GM19035 (cell line): ENCODE results near the gene GOLGB1.
"Not testable (repeated sequence)": the region's sequence is repeated elsewhere in the genome, so short reads cannot be mapped to it uniquely, and the experiment has no call there.

ENCODE experiments used
- ATAC-seq: cut with Tn5 transposase; IDR thresholded peaks from one replicate; pipeline ENCODE4 v1.9.1; 2021; ENCODE audit not compliant: unreplicated experiment

Gene GOLGB1

DNA sequence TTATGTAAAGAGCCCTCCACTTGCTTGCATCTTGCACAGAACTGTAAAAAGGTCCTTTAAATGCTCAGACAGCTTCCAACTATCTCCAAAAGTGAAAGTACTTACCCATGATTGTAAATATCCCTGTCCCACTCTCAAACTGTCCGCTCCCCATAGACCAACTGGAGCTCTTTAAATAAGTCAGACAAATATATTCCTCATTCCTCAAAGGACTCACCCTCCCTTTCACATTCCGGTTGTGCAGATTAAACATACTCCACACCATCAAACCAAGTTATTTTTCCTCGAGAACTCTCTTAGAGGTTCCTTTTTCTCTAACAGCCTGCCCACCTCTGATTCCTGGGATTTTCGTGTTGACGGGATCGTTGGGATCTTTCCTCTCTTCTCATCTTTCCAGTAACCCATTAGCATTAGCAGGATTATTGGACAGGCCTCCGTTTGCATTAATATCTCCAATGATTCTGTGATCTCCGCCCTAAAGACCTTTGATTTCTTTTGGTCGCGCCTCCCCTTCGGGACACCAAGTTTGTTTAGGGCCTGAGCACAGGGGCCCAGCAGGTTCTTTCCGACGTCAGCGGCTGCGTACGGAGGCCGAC lies 763 bp downstream of the GOLGB1 start:
- peak; percentile 17 for ATAC-seq

DNA sequence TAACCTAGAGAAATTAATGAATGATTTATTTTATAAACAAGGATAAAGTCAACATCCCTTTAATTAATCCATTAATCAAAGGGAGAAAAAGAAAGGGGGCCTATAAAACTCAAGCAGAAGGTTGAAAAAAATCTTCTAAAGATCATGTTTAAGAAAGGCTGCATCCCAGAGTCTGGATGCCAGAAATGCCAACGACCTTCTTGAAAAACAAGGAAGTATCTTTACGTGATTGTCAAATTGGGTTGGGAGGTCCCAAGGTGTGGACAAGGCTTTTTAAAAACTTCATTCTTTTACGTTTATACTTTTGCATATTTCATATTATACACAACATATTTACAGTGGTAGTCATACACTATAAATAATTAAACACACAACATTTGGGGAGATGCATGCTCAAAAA lies 1.6 kb downstream of the GOLGB1 start:
- ATAC-seq, result no peak

DNA sequence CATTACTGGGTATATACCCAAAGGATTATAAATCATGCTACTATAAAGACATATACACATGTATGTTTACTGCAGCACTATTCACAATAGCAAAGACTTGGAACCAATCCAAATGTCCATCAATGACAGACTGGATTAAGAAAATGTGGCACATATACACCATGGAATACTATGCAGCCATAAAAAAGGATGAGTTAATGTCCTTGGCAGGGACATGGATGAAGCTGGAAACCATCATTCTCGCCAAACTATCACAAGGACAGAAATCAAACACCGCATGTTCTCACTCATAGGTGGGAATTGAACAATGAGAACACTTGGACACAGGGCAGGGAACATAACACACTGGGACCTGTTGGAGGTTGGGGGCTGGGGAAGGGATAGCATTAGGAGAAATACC lies 6.4 kb downstream of the GOLGB1 start:
- ATAC-seq, result not testable (repeated sequence)

DNA sequence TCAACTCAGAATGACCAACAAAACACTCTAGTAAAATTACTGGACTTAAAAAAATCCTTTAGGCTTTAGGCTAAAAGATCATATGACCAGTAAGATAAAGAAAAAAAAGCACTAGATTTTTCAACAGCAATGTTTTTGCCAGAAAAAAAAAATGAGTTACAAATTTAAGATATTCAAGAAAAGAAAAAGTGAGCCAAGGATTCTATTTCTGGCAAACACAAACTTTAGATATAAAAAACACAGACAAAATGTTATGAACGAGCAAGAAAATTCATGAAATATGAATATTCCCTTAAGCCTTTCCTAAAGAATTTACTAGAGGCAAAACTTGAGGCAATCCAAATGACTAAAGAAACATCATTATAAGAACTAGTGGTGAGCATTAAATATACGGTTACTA lies 8.6 kb downstream of the GOLGB1 start:
- ATAC-seq, result no peak

DNA sequence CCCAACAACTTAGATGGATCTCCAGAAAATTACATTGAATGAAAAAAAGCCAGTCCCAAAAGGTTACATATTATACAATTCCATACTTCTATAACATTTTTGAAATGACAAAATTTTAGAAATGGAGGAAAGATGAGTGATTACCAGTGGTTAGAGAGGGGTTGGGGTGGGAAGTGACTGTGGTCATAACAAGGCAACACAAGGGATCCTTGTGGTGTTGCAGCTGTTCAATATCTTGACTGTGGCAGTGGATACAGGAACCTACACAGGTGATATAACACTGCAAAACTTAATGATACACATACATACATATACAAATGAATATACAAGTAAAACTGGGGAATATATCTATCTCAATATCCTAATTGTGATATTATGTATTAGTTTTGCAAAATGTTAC lies 9.6 kb downstream of the GOLGB1 start:
- ATAC-seq, result no peak

DNA sequence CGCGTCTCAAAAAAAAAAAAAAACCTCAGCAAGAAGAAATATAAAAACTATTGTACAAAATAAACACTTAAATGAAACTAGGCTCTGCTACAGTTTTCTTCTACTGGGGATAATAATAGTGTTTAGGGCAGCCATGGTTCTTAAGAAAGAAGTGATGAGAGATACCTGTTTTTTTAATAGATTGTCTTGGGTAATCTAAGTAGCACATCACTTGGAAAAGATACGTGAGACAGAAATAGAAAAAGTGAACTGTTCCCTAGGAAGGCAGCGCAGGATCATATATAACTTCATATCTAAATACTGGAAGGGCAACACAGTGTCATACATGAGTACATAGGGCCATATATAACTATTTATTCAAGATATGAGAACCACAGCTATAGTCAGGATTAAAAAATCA lies 11.9 kb downstream of the GOLGB1 start:
- no peak for ATAC-seq

DNA sequence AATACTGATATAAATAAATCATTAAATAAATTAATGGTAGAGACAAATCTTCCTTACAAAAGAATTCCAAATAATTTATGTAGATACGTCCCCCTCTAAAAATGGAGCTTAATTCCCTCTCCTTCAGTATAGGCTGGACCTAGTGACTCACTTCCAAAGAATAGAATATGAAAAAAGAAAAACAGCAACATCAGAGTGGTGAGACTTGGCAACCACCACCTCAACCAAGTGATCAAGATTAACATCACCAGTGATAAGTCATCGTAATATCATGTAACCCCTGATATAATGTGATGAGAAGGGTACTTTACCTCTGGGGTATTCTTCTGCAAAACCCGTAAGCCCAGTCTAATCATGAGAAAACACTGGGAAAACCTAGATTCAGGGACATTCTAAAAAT lies 13.4 kb downstream of the GOLGB1 start:
- no peak for ATAC-seq

DNA sequence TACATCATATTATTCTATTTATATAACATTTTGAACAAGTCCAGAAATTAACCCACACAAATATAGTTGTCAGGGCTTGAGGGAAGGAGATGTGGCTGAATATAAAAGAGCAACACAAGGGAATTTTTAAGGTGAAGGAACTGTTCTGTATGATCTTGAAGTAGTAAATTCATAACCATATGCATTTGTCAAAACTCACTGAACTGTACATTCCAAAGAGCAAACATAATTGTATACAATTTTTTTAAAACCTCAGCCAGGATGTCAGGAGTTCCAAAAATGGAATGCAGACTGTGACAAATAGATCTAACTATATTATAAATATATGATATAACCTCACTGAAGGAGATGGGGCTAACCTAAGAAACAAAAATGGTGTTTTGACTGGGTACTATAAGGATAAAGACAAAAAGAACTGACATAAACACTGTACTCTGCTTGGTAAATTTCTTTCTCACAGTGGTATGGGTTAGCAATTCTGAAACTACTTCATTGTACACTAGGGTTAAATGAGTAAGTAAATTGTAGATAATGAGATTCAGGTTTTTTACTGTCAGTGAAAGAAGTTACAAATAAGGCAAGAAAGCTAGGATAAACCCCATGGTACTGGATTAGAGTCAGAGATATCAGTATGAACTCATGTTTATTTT lies 14.4 kb downstream of the GOLGB1 start:
- ATAC-seq, result peak; percentile 86

DNA sequence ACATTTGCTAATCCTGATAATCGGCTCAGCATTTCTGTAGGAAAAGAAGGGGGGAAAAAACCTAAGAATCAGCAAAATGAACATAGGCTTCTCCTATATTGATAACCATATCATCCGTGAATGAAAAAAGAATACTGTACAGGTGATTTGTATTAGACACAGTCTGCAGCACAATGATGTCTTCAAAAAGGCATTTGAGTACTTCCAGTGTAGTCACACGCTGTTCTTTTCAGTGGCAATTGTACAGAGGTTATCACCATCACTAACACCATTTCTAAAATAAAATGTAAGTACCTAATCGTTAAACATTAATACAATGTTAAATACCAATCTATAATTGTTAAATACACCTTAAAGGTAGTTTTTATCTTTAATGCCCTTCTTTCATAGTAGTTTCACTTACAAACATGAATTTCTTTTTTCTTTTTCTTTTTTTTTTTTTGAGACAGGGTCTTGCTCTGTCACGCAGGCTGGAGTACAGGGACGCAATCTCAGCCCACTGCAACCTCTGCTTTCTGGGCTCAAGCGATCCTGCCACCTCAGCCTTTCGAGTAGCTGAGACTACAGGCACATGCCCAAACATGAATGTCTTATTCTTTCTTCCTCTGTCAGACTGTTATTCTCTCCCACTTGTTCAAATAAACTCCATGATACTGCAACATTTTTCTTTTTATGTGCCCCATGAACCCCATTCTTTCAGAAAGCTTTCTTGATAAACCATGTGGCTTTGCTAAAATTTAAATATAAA lies 18.4 kb downstream of the GOLGB1 start:
- no peak for ATAC-seq

DNA sequence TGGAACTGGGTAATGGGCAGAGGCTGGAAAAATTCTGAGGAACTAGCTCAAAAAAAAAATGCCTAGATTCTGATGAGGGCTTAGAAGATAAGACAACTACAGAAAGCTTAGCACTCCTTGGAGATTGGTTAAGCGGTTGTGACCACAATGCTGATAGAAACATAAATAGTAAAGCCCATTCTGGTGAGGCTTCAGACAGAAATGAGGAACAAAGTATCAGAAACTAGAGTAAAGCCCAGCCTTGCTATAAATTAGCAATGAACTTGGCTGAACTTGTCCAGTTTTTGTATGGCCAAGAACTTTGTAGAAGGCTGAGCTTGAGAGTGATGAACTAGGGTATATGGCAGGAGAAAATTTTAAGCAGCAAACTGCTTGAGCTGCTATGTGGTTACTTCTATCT lies 25.4 kb downstream of the GOLGB1 start:
- ATAC-seq, result no peak

DNA sequence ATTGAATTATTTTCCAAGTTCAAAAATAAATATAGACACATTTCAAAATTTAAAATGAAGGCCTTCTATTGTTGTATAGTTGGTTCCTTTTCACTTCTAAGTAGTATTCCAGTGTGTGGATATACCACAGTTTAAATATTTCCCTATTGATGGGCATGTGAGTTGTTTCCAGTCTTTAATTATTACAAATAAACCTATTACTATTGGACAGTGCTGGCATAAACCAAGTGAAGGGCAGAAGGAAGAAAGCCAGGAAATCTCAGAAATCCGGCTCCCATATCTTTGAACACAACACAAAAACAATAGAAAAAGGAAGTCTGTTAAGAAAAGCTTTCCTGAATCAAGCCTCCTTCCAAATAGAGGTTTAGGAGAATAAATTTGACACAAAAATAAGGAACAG lies 26.1 kb downstream of the GOLGB1 start:
- ATAC-seq, result no peak

DNA sequence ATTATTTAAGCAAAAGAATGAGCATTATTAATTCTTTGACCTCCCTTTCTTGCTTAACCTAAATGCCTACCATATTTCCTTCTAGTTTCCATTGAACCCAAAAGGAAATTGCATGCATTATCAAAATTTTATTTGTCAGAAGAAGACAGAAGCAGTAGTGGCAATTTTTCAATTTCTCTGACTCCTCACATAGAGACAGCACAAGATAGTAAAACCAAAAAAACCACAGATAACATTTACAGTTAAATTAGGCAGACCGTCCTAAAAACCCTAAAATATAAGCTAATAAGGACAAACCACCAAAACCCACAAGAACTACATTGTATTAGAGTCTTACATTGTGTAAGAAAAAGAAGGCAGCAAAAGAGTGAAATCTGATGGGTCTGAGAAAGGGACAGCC lies 27.1 kb downstream of the GOLGB1 start:
- ATAC-seq, result no peak

DNA sequence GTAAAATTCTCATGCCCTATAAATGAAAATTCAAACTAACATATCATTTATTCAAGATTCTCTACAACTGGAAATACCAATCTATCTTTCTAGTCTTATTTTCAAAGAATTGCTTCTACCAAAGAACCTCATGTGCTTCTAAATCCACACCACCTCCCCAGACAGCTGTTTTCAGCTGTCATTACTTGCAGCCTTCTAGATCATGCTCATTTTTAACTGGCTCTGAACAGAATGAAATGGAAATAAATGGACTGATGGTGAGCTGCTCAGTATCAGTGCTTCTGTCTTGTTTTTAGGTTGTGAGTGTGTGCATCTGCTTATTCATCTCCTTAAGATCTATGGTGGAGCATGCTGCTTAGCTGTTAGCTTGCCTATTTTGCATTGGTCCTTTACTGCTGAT lies 29.4 kb downstream of the GOLGB1 start:
- ATAC-seq, result no peak

DNA sequence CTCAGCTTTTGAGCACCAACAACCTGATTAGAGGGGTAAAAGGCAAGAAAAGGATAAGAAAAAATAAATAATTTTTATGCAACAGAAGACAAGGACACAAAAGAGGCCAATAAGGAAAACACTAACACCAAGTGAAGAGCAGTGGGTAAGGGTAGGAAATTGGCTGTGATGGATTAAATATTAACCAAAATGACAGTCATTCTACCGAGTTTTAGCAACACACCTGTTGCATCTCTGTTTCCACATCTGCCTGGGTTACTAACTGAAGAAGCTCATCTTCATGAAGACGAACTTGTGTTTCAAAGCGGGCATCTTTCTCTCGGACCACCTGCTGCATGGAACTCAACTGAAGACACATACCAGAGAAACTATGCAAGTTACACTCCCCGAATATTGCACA lies 30.1 kb downstream of the GOLGB1 start:
- ATAC-seq, result no peak

DNA sequence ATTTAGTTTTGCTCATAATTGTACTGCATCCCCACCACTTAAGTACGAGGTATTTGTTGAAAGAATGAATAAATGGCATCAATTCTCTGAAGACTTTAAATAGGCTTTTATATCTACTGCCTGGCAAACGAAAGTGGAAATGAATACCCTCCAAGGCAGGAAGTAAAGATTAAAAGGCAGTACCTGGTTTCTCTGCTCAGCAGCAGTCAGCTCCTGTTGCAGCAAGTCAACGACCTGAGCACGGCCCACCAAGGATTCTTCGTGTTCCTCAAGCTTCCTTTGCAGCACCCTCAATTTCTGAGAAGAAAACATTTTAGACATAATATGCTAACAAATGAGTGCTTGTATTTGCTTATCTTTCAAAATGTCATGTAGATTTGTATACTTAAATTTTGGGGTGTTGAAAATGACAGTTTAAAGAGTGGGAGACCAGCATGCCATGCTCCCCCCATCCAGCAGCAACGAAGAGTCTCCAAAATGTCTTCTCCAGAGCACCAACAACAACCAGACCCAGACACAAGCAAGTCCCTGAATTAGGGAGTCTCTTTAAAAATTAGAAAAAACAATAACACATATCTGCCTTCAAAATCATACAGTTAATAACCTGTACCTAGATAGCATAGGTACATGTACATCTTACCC lies 31.2 kb downstream of the GOLGB1 start:
- no peak for ATAC-seq

DNA sequence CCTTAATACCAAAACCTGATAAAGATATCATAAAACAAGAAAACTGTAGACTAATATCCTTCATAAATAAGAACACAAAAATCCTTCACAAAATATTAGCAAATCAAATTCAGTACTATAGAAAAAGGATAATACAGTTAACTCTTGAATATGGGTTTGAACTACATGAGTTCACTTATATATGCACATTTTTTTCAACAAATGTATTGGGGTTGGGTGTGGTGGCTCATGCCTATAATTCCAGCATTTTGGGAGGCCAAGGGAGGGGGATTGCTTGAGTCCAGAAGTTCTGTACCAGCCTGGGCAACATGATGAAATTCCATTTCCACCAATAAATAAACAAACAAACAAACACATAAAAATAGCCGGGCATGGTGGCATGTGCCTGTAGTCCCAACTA lies 39.2 kb downstream of the GOLGB1 start:
- ATAC-seq, result no peak

DNA sequence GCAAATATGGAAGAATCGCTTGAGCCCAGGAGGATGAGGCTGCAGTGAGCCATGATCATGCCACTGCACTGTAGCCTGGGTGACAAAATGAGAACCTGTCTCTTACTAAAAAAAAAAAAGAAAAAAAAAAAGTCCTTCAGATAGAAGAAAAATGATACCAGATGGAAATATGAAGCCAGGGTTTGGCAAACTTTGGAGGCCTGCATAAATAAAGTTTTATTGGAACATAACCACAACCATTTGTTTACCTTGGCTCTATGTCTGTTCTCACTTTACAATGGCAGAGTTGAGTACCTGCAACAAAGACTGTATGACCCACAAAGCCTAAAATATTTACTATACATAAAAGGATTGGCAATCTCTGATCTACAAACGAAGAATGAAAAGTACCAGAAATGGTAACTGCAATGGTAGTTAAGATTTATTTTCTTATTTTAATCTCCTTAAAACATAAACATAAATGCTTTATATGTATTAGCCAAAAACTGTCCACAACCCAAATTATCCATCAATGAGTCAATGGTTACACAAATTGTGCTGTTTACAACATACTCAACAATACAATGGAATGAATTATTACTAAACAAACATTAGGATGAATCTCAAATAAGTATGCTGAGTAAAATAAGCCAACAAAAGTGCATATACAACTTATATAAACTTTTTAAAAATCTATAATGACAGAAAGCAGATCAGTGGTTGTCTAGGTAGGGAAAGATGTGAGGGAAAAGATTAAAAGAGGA lies 41.8 kb downstream of the GOLGB1 start:
- no peak for ATAC-seq

DNA sequence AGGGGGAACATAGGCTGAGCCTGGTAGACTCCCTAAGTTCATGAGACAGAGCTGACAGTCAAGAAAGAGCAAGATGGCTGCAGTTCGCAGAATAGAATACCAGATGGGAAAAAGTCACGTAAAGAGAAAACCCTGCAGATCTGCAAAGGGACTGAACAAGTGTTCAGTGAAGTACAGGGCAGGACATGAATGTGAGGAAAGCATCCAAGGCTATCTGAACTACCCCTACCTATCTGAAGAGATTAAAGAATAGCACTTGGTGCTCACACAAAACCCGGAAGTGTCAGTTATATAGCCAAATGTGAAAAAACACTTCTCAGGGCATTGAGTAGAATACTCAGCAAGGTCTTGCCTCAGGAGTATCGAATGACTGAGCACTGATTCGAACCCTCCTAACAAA lies 44.0 kb downstream of the GOLGB1 start:
- no peak for ATAC-seq

DNA sequence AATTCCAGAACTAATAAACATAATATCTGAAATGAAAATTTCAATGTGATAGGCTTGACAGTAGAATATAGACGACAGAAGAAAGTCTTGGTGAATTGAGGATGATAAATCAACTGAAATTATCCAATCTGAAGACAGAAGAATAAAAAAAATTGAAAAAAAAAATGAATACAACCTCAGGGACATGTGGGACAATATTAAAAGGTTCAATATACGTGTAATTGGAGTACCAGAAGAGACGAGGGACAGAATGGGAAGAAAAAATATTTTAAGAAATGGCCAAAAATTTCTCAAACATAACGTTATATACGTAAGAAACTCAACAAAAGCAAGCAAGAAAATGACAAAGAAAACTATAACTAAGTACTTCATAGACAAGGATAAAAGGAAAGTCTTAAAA lies 45.6 kb downstream of the GOLGB1 start:
- no peak for ATAC-seq

DNA sequence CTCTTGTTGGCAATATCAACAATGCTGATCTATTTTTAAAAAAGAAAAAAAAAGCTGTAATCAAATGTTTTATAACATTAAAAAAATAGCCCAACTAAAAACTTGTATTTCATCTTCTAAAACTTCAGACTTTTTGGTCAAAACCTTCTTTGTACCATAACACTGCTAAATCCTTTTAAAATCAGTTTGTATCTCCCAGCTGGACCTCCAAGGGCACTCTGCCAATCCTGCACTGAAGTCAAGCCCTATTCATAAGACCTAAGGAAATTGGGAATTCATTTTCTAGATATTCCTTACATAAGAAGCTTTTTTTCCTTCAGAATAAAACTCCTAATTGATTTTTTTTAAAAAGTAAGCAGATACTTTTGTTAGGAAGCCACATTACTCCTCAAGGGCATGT lies 50.6 kb downstream of the GOLGB1 start:
- ATAC-seq, result no peak

DNA sequence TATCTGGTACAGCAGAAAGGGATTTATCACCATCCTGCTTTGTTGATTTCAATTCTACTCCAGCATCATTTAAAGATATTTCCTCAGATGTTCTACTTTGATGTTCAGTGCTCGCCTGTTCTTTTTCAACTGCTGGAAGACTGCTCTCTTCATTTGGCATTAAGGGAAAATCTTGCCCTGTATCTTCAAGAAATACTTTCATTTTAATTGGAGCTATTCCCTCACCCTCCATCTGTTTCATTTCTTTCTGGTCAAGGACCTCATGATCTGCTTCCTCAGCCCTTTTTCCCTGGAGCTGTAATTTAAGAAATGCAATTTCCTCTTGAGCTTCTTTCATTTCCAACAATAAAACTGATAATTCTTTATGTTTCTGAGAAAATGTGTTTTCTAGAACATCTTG lies 51.1 kb downstream of the GOLGB1 start:
- ATAC-seq, result no peak
